HepG2 (cell line): Measurements from ENCODE around the gene ZFYVE26. TPM values are rescaled to one million over a fixed set of nuclear protein-coding genes. Genes with fewer than 3 reads are reported as not detected.

Experiments
- ATAC-seq: fragments of 200-7000 bp; cut with Tn5 transposase; 3 replicates; pipeline ENCODE4 v1.9.1; 2020; ENCODE audit warnings: mild to moderate bottlenecking, moderate library complexity
- BruUV-seq: library from RNA; stranded (reverse); fragments of 400-500 nt; replicated peaks from 2 replicates; lab custom pipeline; 2021; lab: Mats Ljungman, UMichigan
- CTCF ChIA-PET: fragments of 300-600 bp; formaldehyde crosslinking; extraction: SDS; loops from one replicate; lab custom pipeline; 2021; ENCODE audit warnings: low total read pairs, inconsistent platforms, low intra/inter-chr PET ratio; lab: Yijun Ruan, JAX
- POLR2A ChIA-PET: fragments of 350-600 bp; sonication (Branson Sonifier 250); formaldehyde crosslinking; loops from one replicate; lab custom pipeline; 2020; ENCODE audit warnings: antibody characterized with exemption, inconsistent platforms; lab: Yijun Ruan, JAX
- DNase-seq: peaks from one replicate; pipeline ENCODE4 v3.0.0-alpha.2; 2015; ENCODE audit warnings: low spot score
- FAIRE-seq: peaks from 3 replicates; lab custom pipeline; 2011; peaks lifted over from hg19 to GRCh38; lab: Jason Lieb, UNC
- H2AFZ ChIP-seq: one replicate; pipeline ENCODE4 v1.6.1; 2011; ENCODE audit warnings: low read length, inconsistent platforms
- H3K27ac ChIP-seq: fragments of 300-600 bp; 3 replicates; pipeline ENCODE4 v1.8.0; 2011; ENCODE audit warnings: mixed run types, mild to moderate bottlenecking, mixed read lengths, low read length, inconsistent platforms; ENCODE audit not compliant: insufficient read depth; ENCODE audit errors: extremely low read length
- H3K27me3 ChIP-seq, 2 experiments: fragments of 200-600 bp in 1 of 2; 2 replicates in 1 of 2; 3 replicates in 1 of 2; pipeline versions ENCODE4 v1.6.0 to v1.8.0; 2011; ENCODE audit warnings: low read length in 2 of 2, mild to moderate bottlenecking in 2 of 2, moderate library complexity in 2 of 2, inconsistent platforms in 1 of 2; ENCODE audit not compliant: insufficient read depth in 2 of 2, control insufficient read depth in 1 of 2
- H3K36me3 ChIP-seq, 2 experiments: fragments of 200-600 bp in 1 of 2; replicated peaks in 1 of 2; 2 replicates in 1 of 2; 3 replicates in 1 of 2; pipeline versions ENCODE4 v1.5.1 to v1.8.0; 2011; ENCODE audit warnings: low read length in 2 of 2, inconsistent platforms in 1 of 2; ENCODE audit not compliant: insufficient read depth in 2 of 2, control insufficient read depth in 1 of 2
- H3K4me1 ChIP-seq: 2 replicates; pipeline ENCODE4 v1.5.1; 2012; ENCODE audit warnings: low read length, inconsistent platforms; ENCODE audit not compliant: insufficient read depth
- H3K4me2 ChIP-seq: 2 replicates; pipeline ENCODE4 v1.6.0; 2011; ENCODE audit warnings: low read depth, low read length, inconsistent platforms
- H3K4me3 ChIP-seq, 3 experiments: fragments of 200-600 bp in 1 of 3; sonication (generic), shearing (Covaris generic) in 1 of 3; replicated peaks in 1 of 3; 2 replicates each; pipeline ENCODE4 v1.5.1; 2011 to 2016; ENCODE audit warnings: low read length in 3 of 3, inconsistent platforms in 2 of 3, low read depth in 2 of 3, mild to moderate bottlenecking in 2 of 3, control low read depth in 1 of 3, mixed read lengths in 1 of 3; ENCODE audit not compliant: insufficient read depth in 1 of 3
- H3K79me2 ChIP-seq: one replicate; pipeline ENCODE4 v1.6.1; 2011; ENCODE audit warnings: low read length, inconsistent platforms; ENCODE audit not compliant: insufficient read depth
- H3K9ac ChIP-seq: 2 replicates; pipeline ENCODE4 v1.6.0; 2011; ENCODE audit warnings: mild to moderate bottlenecking, low read depth, low read length, inconsistent platforms; ENCODE audit not compliant: insufficient read depth
- H3K9me3 ChIP-seq: 2 replicates; pipeline ENCODE4 v1.5.1; 2012; ENCODE audit warnings: mild to moderate bottlenecking, low read length
- H4K20me1 ChIP-seq: 2 replicates; pipeline ENCODE4 v1.6.0; 2011; ENCODE audit warnings: inconsistent platforms, mild to moderate bottlenecking, low read length, moderate library complexity; ENCODE audit not compliant: insufficient read depth
- ETV6 ChIP-seq: sonication (generic); formaldehyde crosslinking; conservative IDR thresholded peaks from 2 replicates; pipeline ENCODE4 v1.4.0; 2020; ENCODE audit warnings: missing genetic modification reagents
- FIP1L1 ChIP-seq: fragments of 200-400 bp; formaldehyde crosslinking; IDR thresholded peaks from 2 replicates; pipeline ENCODE4 v1.6.1; 2018; ENCODE audit warnings: low read depth, mild to moderate bottlenecking, low read length, moderate library complexity, borderline replicate concordance; ENCODE audit not compliant: insufficient read depth
- FOXA1 ChIP-seq, 2 experiments: fragments of 450-650 bp in 1 of 2; sonication (generic) in 1 of 2; formaldehyde crosslinking in 1 of 2; IDR thresholded peaks; 2 replicates each; pipeline versions ENCODE4 v1.4.0 to v1.6.1; 2016 to 2020; ENCODE audit warnings: missing genetic modification reagents in 1 of 2
- KDM6A ChIP-seq: IDR thresholded peaks from 2 replicates; pipeline ENCODE4 v1.6.1; 2016; ENCODE audit warnings: low read depth
- KMT2A ChIP-seq: sonication (generic); formaldehyde crosslinking; IDR thresholded peaks from 2 replicates; pipeline ENCODE4 v1.4.0; 2020; ENCODE audit warnings: missing genetic modification reagents
- NFAT5 ChIP-seq: sonication (generic); formaldehyde crosslinking; IDR thresholded peaks from 2 replicates; pipeline ENCODE4 v1.4.0; 2020; ENCODE audit warnings: missing genetic modification reagents
- REPIN1 ChIP-seq: sonication (generic); formaldehyde crosslinking; IDR thresholded peaks from 2 replicates; pipeline ENCODE4 v1.8.0; 2022; ENCODE audit warnings: missing genetic modification reagents, low read depth, mild to moderate bottlenecking, borderline replicate concordance
- SOX6 ChIP-seq, 2 experiments: fragments of 450-650 bp in 1 of 2; sonication (generic) in 1 of 2; formaldehyde crosslinking in 1 of 2; IDR thresholded peaks; 2 replicates each; pipeline versions ENCODE4 v1.4.0 to v1.6.1; 2017 to 2020; ENCODE audit warnings: antibody characterized with exemption in 1 of 2, mild to moderate bottlenecking in 1 of 2, missing genetic modification reagents in 1 of 2
- TBP ChIP-seq: sonication (generic); formaldehyde crosslinking; IDR thresholded peaks from 2 replicates; pipeline ENCODE4 v1.5.0; 2020; ENCODE audit warnings: missing genetic modification reagents
- ZFP37 ChIP-seq: sonication (generic); formaldehyde crosslinking; IDR thresholded peaks from 2 replicates; pipeline ENCODE4 v1.4.0; 2020; ENCODE audit warnings: missing genetic modification reagents, borderline replicate concordance
- ZFP62 ChIP-seq: sonication (generic); formaldehyde crosslinking; IDR thresholded peaks from 2 replicates; pipeline ENCODE4 v1.4.0; 2020; ENCODE audit warnings: missing genetic modification reagents
- ZNF496 ChIP-seq: sonication (generic); formaldehyde crosslinking; IDR thresholded peaks from 2 replicates; pipeline ENCODE4 v1.8.1; 2023; ENCODE audit warnings: mild to moderate bottlenecking, moderate library complexity, missing genetic modification reagents; ENCODE audit not compliant: insufficient replicate concordance
- ZNF598 ChIP-seq: sonication (generic); formaldehyde crosslinking; IDR thresholded peaks from 2 replicates; pipeline ENCODE4 v1.5.1; 2020; ENCODE audit warnings: mild to moderate bottlenecking, missing genetic modification reagents, borderline replicate concordance
- ZNF773 ChIP-seq: sonication (generic); formaldehyde crosslinking; IDR thresholded peaks from 2 replicates; pipeline ENCODE4 v1.4.0; 2020; ENCODE audit warnings: missing genetic modification reagents, borderline replicate concordance
- ZNF83 ChIP-seq: sonication (generic); formaldehyde crosslinking; IDR thresholded peaks from 2 replicates; pipeline ENCODE4 v1.4.0; 2020; ENCODE audit warnings: missing genetic modification reagents, mild to moderate bottlenecking, borderline replicate concordance
- ZSCAN30 ChIP-seq: sonication (generic); formaldehyde crosslinking; IDR thresholded peaks from 2 replicates; pipeline ENCODE4 v1.5.0; 2020; ENCODE audit warnings: mild to moderate bottlenecking, missing genetic modification reagents
- WGBS: methylation state at CpG from one replicate; pipeline ENCODE4 v1.1.6; 2017; ENCODE audit warnings: low lambda C conversion rate; 5-methylcytosine and 5-hydroxymethylcytosine counted together
- in situ Hi-C: cut with HindIII; loops from 2 replicates; pipeline ENCODE4 v1.10.0; 2017; ENCODE audit warnings: low pct_unique_long_range_greater_than_20kb; ENCODE audit not compliant: extremely low pct_ligation_motif_present
- intact Hi-C: fragments of 100-400 bp; cut with micrococcal nuclease; formaldehyde crosslinking; loops from one replicate; pipeline ENCODE4 v1.10.0; 2022; ENCODE audit not compliant: unreplicated experiment
- polyA plus RNA-seq, 8 experiments: library from polyadenylated mRNA; depleted of rRNA in 3 of 8; stranded (reverse) in 7 of 8; unstranded in 1 of 8; fragments of >200 nt; fragmentation: Illumina TruSeq in 4 of 8; extraction: Trizol in 4 of 8; gene quantifications; 2 replicates each; pipeline versions ENCODE4 v1.2.1 to v1.2.3, GENCODE V29; 2011 to 2016; ENCODE audit warnings: low read depth in 4 of 8, missing spikeins in 1 of 8, mixed read lengths in 1 of 8; ENCODE audit not compliant: insufficient read depth in 1 of 8
- total RNA-seq, 5 experiments: library from RNA; depleted of rRNA; stranded (reverse); fragments of >200 nt; fragmentation: Illumina TruSeq; extraction: Trizol; gene quantifications; 2 replicates each; pipeline ENCODE4 v1.2.3, GENCODE V29; 2016; ENCODE audit warnings: low read depth in 1 of 5
- TF ChIP-seq, protein P1 (sequence below): sonication (generic); formaldehyde crosslinking; IDR thresholded peaks from 2 replicates; pipeline ENCODE4 v1.5.1; 2020; ENCODE audit warnings: missing genetic modification reagents, mild to moderate bottlenecking, borderline replicate concordance
- TF ChIP-seq, protein P2 (sequence below): sonication (generic); formaldehyde crosslinking; IDR thresholded peaks from 2 replicates; pipeline ENCODE4 v1.9.0; 2022; ENCODE audit warnings: low read depth, missing genetic modification reagents

The ZFYVE26 gene
- total and polyA plus RNA-seq, 2 of the 13 experiments (the other 11 are each of a cell fraction or from before 2014, with no cell fraction given) = 13.6 to 16.4 TPM

- Histone ChIP-seq H3K27ac (no peak overlapping the region), H3K9me3 (no peaks in the 10 kb centered on the region), H3K9ac (no peak overlapping the region), H3K4me2 (no peak overlapping the region), H3K79me2 (no peaks in the 10 kb centered on the region), H3K4me3 (no peak overlapping the region), H4K20me1 (no peaks in the 10 kb centered on the region), H3K27me3 (no peaks in the 10 kb centered on the region), H3K4me1 (peaks cover 48% of the 10 kb centered on the region), H2AFZ (no peak overlapping the region), H3K36me3 (no peaks in the 10 kb centered on the region)
- no peak for FAIRE-seq
- CTCF ChIA-PET = no interaction called here
- in situ Hi-C loops = no loop called here
- no peak for ATAC-seq
- 92% methylated on average over 3 of the region's 3 CpGs for WGBS
- DNase-seq = no peak
- TF ChIP-seq SOX6 (IDR thresholded peaks at IDR 0.05) = no peak
- no peak for TF ChIP-seq SOX6 (CRISPR knock-in tag; IDR thresholded peaks at IDR 0.05)
- no peak for TF ChIP-seq NFAT5
- no peak for TF ChIP-seq ZSCAN30
- TF ChIP-seq ZNF83 = no peak
- TF ChIP-seq ZFP37 = no peak
- TF ChIP-seq KDM6A = no peak
- TF ChIP-seq FIP1L1 = no peak
- no peak for TF ChIP-seq ZNF598
- TF ChIP-seq ETV6 (CRISPR knock-in tag) = no peak
- TF ChIP-seq ZNF496 (CRISPR knock-in tag) = no peak
- TF ChIP-seq, protein P1, sequence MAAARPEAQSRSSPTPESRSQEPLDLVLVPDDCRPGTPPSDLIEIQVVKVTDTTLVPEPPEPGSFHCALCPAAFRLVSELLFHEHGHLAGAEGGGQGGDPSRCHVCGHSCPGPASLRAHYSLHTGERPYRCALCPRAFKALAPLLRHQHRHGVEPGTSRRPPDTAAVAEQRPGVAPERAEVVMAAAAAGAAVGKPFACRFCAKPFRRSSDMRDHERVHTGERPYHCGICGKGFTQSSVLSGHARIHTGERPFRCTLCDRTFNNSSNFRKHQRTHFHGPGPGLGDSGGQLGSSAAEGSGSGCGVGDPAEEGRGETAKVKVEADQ (CRISPR knock-in tag) = no peak
- no peak for TF ChIP-seq KMT2A (CRISPR knock-in tag)
- TF ChIP-seq, protein P2, sequence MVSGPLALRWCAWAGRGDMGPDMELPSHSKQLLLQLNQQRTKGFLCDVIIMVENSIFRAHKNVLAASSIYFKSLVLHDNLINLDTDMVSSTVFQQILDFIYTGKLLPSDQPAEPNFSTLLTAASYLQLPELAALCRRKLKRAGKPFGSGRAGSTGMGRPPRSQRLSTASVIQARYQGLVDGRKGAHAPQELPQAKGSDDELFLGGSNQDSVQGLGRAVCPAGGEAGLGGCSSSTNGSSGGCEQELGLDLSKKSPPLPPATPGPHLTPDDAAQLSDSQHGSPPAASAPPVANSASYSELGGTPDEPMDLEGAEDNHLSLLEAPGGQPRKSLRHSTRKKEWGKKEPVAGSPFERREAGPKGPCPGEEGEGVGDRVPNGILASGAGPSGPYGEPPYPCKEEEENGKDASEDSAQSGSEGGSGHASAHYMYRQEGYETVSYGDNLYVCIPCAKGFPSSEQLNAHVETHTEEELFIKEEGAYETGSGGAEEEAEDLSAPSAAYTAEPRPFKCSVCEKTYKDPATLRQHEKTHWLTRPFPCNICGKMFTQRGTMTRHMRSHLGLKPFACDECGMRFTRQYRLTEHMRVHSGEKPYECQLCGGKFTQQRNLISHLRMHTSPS (CRISPR knock-in tag) = no peak
- no peak for TF ChIP-seq REPIN1
- TF ChIP-seq FOXA1 (IDR thresholded peaks at IDR 0.05) = no peak
- no peak for TF ChIP-seq FOXA1 (CRISPR knock-in tag; IDR thresholded peaks at IDR 0.05)
- no peak for TF ChIP-seq ZNF773 (CRISPR knock-in tag)
- no peak for TF ChIP-seq TBP
- no peak for TF ChIP-seq ZFP62 (CRISPR knock-in tag)
- BruUV-seq = no TSS peak
- POLR2A ChIA-PET = no interaction called here
- intact Hi-C loops = no loop called here
Measured at GRCh38 chr14:67734675-67735074, 81.7 kb downstream of the ZFYVE26 start.
